ENCODE data around the gene METTL4.

The METTL4 gene

GRCh38 chr18:2573408-2573807 is 2.1 kb upstream of the METTL4 start:
- TF ChIP-seq POLR2A (IDR thresholded peaks at IDR 0.05; ENCODE audit: low read length) (no peak), GATA1 (IDR thresholded peaks at IDR 0.05; ENCODE audit: low read depth, low read length) (no peak)
- peak in 1 of 2 experiments; percentile 20 for DNase-seq

- DNase-seq: peak; percentile 35 to 53
- TF ChIP-seq POLR2A (IDR thresholded peaks at IDR 0.05; ENCODE audit: low read length) (no peak), GATA1 (IDR thresholded peaks at IDR 0.05; ENCODE audit: low read depth, low read length) (no peak)
These were observed 1.6 kb upstream of the METTL4 start for GRCh38 chr18:2572892-2573291.

GRCh38 chr18:2572171-2572569 is 865 bp upstream of the METTL4 start:
- DNase-seq: peak; percentile 77 to 86
- TF ChIP-seq POLR2A (IDR thresholded peaks at IDR 0.05; ENCODE audit: low read length) (no peak), GATA1 (IDR thresholded peaks at IDR 0.05; ENCODE audit: low read depth, low read length) (no peak)

GRCh38 chr18:2570772-2571199 is 519 bp downstream of the METTL4 start:
- no peak for TF ChIP-seq POLR2A (IDR thresholded peaks at IDR 0.05; ENCODE audit: low read length)
- TF ChIP-seq GATA1 (IDR thresholded peaks at IDR 0.05; ENCODE audit: low read depth, low read length): no peak

GRCh38 chr18:2569338-2570207 is 1.7 kb downstream of the METTL4 start:
- peak; percentile 69 to 71 for DNase-seq
- TF ChIP-seq GATA1 (IDR thresholded peaks at IDR 0.05; ENCODE audit: low read depth, low read length) (no peak), POLR2A (IDR thresholded peaks at IDR 0.05; ENCODE audit: low read length) (peak; percentile 31)

More at GRCh38 chr18:2570772-2571199, 519 bp downstream of the METTL4 start:
- peak; percentile 86 to 91 for DNase-seq

- TF ChIP-seq POLR2A (IDR thresholded peaks at IDR 0.05; ENCODE audit: low read length) (no peak), GATA1 (IDR thresholded peaks at IDR 0.05; ENCODE audit: low read depth, low read length) (no peak)
- peak; percentile 51 to 61 for DNase-seq
These were observed 2.7 kb downstream of the METTL4 start for GRCh38 chr18:2568605-2569004.

GRCh38 chr18:2568129-2568528 is 3.2 kb downstream of the METTL4 start:
- TF ChIP-seq GATA1 (IDR thresholded peaks at IDR 0.05; ENCODE audit: low read depth, low read length) (no peak), POLR2A (IDR thresholded peaks at IDR 0.05; ENCODE audit: low read length) (no peak)
- DNase-seq: no peak

GRCh38 chr18:2564373-2564772 is 6.9 kb downstream of the METTL4 start:
- TF ChIP-seq POLR2A (IDR thresholded peaks at IDR 0.05; ENCODE audit: low read length) (no peak), GATA1 (IDR thresholded peaks at IDR 0.05; ENCODE audit: low read depth, low read length) (no peak)
- DNase-seq: no peak

GRCh38 chr18:2559249-2559648 is 12.1 kb downstream of the METTL4 start:
- no peak for DNase-seq
- TF ChIP-seq GATA1 (IDR thresholded peaks at IDR 0.05; ENCODE audit: low read depth, low read length): no peak
- no peak for TF ChIP-seq POLR2A (IDR thresholded peaks at IDR 0.05; ENCODE audit: low read length)

GRCh38 chr18:2557536-2557935 is 13.8 kb downstream of the METTL4 start:
- DNase-seq: no peak
- no peak for TF ChIP-seq GATA1 (IDR thresholded peaks at IDR 0.05; ENCODE audit: low read depth, low read length)
- TF ChIP-seq POLR2A (IDR thresholded peaks at IDR 0.05; ENCODE audit: low read length): no peak

- TF ChIP-seq GATA1 (IDR thresholded peaks at IDR 0.05; ENCODE audit: low read depth, low read length): no peak
- TF ChIP-seq POLR2A (IDR thresholded peaks at IDR 0.05; ENCODE audit: low read length): no peak
- DNase-seq: no peak
These were observed 15.4 kb downstream of the METTL4 start for GRCh38 chr18:2555895-2556294.

GRCh38 chr18:2554696-2555095 is 16.6 kb downstream of the METTL4 start:
- no peak for TF ChIP-seq GATA1 (IDR thresholded peaks at IDR 0.05; ENCODE audit: low read depth, low read length)
- no peak for TF ChIP-seq POLR2A (IDR thresholded peaks at IDR 0.05; ENCODE audit: low read length)
- DNase-seq: no peak

- DNase-seq: no peak
- TF ChIP-seq POLR2A (IDR thresholded peaks at IDR 0.05; ENCODE audit: low read length) (no peak), GATA1 (IDR thresholded peaks at IDR 0.05; ENCODE audit: low read depth, low read length) (no peak)
These were observed 19.9 kb downstream of the METTL4 start for GRCh38 chr18:2551425-2551824.

- TF ChIP-seq GATA1 (IDR thresholded peaks at IDR 0.05; ENCODE audit: low read depth, low read length) (no peak), POLR2A (IDR thresholded peaks at IDR 0.05; ENCODE audit: low read length) (no peak)
- DNase-seq: no peak
These were observed 21.8 kb downstream of the METTL4 start for GRCh38 chr18:2549462-2549861.
